Hypothalamus (tissue), 51 donors: ENCODE measurements around the gene ZNRF4.

Source experiments
- DNase-seq, 51 donors: peaks; one replicate each; lab custom pipeline; 2025; lab: John Stamatoyannopoulos, UW

ZNRF4 gene

DNA sequence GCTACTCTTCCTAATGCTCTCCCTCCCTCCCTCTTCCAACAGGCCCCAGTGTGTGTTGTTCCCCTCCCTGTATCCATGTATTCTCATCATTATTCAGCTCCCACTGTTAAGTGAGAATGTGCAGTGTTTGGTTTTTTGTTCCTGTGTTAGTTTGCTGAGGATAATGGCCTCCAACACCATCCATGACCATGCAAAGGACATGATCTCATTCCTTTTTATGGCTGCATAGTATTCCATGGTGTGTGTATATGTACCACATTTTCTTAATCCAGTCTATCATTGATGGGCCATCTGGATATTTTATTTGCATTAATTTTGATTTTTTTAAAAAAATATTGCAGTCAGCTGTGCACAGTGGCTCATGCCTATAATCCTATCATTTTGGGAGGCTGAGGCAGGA is 15.8 kb upstream of the ZNRF4 start:
- no peak for DNase-seq

DNA sequence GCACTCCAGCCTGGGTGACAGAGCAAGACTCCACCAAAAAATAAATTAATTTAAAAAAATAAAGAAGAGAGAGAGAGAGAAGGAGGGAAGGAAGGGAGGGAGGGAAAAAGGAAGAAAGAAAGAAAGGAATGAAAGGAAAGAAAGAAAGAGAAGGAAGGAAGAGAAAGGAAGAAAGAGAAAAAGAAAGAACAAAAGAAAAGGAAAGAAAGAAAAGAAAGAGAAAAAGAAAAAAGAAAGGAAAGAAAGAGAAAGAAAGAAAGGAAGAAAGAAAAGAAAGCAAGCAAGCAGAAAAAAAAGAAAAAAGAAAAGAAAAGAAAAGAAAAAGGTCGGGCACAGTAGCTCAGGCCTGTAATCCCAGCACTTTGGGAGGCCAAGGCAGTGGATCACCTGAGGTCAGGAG is 14.9 kb upstream of the ZNRF4 start:
- DNase-seq: no peak

DNA sequence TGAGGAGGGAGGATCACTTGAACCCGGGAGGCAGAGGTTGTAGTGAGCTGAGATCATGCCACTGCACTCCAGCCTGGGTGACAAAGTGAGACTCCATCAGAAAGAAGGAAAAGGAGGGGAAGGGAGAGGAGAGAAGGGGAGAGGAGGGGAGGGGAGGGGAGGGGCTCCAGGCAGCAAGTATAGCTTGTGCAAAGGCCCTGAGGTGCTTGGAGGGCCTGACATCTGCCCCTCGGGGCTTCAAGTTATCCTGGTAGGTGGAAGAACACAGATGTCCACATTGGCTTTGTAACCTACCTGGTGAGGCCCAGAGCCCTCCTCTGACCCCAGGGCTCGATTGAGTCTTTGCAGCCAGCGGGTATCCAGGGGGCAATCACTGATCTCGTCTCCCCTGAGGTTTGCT is 11.5 kb upstream of the ZNRF4 start:
- DNase-seq: no peak

DNA sequence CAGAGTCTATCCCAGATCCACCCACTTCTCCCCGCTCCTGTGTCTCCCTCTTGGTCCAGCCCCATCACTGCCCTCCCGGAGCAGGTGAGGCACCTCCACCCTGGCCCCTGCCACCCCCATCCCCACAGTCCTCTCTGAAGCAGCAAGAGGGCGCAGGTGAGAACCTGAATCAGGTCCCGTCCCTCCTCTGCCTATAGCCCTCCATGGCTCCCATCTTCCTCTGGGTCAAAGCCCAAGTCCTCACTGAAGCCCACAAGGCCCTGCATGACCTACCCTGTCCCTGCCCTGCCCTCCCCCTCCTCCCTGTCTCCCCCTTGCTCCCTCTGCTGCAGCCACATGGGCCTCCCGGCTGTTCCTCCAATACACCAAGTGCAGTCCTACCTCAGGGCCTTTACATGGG is 10.8 kb upstream of the ZNRF4 start:
- DNase-seq: no peak

DNA sequence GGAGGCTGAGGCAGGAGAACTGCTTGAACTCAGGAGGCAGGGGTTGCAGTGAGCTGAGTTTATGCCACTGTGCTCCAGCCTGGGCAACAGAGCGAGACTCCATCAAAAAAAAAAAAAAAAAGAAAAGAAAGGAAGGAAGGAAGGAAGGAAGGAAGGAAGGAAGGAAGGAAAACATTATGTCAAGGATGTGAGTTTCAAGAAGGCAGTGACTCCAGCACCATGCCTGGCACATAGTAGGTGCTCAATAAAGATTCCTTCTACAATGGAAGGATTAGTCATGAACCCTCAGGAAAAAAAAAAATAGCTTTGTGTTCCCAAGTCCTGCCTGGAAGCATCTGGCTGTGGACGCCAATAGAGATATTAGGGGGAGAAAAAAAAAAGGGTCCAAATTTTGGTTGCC is 10.1 kb upstream of the ZNRF4 start:
- no peak for DNase-seq

DNA sequence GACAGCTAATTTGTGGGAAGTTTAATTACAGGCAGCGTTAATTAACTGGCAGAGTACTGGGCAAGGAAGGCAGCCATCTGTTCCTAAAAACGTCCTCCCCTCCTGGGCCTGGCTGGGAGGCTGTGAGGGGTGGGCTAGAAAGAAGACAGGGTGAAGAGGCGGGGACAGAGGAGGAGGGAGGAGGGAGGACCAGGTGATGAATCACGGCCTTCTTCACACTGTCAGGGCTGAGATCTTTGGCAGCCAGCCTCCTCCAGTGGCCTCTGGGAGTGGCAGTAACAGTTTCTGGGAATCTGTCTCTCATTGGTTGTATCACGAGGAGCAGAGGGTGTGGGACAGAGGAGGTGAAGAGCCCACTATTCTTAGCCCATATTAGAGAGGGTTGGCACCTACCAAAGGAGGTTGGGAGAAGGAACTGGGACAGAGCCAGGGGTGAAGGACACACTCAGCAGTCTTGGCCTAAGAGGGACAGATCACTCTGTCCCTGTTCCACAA is 9.6 kb upstream of the ZNRF4 start:
- peak in 2 of 51 donors; percentile 8 to 21 for DNase-seq

DNA sequence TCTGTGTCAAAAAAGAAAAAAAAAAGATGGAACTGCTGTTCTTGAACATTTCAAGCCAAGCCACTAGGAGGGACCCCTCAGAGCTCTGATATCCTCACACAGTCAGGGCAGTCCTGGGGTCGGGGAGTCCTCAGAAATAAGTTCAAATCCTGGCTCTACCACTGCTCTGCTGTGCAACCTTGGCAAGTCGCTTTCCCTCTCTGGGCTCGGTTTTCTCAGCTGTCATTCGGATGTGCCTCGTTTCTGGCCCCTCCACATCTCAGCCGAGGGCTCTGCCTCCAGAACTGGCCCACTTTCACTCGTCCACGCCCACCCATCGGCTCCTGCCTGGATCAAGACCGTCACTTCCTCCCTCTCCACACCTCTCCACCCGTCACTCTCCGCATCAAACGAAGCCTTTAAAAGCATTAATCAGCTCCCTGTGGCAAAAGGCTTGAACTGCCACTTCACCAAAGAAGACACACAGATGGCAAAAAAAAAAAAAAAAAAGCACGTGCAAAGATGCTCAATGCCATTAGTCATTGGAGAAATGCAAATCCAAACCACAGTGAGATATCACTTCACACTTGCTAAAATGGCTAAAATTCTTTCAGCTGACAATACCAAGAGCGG is 7.4 kb upstream of the ZNRF4 start:
- peak in 1 of 51 donors; percentile 51 for DNase-seq

DNA sequence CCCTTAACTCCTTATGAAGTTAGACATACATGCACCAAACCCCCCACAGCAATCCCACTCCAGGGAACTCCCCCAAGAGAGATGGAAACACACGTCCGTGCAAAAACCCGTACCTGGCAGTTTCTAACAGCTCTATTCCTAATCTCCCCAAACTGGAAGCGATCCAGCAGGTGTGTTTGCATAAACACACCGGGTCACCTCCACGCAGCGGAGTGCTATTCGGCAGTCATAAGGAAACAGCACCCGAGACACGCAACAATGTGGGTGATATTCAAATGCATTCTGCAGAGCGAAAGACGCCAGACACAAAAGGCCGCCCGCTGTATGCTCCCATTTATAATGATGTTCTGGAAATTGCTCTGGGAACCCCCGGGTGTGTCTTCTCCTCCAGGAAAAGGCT is 6.8 kb upstream of the ZNRF4 start:
- no peak for DNase-seq

DNA sequence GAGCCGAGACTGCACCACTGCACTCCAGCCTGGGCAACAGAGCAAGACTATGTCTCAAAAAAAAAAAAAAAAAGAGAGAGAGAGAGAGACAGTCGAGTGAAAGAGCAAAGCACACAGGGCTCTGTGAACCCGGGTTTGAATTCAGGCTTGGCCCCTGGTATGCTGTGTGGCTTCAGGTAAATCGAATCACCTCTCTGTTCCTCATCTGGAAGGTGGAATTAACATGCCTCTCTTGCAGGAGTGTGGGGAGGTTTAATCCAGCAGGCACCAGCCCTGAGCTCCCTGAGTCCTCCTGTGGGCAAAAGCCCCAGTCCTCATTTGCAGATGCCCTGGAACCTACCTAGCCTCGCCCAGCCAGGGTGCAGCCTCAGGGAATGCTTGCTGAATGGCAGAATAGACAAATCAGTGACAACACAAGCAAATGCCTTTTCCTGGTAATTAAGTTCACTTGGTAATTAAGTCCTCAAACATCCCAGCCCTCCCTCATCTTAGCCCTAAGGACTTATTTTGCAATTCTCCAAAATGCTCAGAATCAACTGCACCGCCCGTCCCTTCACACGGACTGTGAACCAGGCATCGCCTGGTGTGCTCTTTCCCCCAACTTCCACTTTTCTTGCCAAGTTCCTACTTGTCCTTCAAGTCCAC is 4.6 kb upstream of the ZNRF4 start:
- no peak for DNase-seq

DNA sequence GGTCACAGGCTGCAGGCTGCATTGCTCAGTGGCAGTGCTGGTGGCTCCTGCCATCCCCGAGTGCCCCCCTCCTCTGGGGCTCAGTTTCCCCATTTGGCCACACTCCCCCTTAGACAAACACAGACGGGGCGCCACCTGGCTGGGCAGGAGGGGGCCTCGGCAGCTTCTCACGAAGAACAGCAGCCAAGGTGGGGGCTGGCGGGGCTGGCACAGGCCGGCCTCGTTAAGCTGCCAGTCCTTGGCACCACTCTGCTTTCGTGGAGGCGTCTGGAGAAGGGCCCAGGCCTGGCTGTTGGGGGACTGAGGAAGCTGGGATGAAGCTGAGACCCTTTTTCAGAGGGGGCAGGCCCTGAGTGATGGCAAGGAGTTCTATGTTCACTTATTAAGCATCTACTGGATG is 3.7 kb upstream of the ZNRF4 start:
- DNase-seq: peak in 24 of 51 donors; percentile 1 to 59 (median 31)

DNA sequence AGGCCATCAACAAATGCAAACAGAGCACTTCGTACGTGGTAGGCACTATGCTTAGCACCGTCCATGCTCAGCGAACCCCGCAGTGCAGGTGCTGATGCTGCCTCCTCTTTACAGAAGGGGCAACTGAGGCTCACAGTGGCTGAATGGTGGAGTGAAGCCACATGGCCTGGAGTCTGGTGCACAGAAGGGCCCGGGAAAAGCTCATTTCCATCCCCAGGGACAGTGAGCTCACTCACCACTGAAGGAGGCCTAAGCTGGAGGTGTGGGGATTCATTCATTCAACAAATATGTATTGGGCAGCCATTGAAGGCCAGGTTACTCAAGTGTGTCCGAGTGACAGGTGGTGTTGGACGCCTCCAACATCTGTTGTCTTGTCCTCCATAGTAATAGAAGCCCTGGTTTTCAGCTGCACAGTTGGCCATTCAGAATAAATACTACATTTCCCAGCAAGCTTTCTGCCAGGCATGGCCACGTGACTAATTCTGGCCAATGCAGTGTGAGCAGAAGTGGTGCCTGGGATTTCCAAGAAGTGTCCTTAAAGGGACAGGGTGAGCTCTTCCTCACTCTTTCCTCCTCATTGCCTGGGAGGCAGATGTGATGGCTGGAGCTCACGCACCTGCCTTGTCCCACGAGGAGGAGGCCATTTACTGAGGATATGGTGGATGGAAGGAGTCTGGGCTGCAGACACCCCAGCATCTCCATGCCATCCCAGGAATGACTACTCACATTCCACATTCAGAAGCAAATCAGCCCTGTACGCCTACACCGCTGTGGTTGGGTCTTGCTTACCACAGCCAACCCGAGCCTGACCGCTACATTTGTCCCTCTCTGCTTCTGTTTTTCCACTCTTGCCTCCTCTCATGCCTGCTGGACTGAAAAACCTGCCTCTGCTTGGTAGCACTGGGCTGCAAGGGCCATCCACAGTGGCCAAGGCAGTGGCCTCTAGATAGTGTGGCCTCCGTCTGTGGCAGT is 2.3 kb upstream of the ZNRF4 start:
- peak in 1 of 51 donors; percentile 6 for DNase-seq

DNA sequence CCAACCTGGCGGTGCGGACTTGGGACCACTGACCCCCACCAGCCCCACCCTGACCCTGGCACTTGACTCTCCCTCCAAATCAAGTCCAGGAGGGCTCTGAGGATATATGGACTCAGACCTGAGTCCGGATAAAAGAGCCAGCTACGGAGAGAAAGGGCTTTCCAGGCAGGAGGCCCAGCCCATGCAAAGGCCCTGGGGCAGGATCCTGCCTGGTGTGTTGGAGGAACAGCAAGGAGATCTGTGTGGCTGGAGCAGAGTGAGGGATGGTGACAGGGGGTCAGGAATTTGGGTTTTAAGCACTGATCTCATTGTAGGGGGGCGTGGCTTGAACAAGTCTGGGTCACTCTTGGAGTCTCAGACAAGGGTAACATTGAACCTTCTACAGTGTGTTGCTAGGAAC is 474 bp upstream of the ZNRF4 start:
- DNase-seq: no peak

DNA sequence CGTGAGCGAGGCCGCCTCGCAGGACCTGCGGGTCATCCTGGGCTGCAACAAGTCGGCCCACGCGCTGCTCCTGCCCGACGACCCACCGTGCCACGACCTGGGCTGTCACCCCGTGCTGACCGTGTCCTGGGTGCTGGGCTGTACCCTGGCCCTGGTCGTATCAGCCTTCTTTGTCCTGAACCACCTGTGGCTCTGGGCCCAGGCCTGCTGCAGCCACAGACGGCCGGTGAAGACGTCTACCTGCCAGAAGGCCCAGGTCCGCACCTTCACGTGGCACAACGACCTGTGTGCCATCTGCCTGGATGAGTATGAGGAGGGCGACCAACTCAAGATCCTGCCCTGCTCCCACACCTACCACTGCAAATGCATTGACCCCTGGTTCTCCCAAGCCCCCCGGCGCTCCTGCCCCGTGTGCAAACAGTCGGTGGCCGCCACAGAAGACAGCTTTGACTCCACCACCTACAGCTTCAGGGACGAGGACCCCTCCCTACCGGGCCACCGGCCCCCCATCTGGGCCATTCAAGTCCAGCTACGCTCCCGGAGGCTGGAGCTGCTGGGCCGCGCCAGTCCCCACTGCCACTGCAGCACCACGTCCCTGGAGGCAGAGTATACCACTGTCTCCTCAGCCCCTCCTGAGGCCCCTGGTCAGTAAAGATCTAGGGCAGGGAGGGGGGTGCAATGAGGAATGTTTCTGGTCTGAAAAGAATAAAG is 1.1 kb downstream of the ZNRF4 start:
- no peak for DNase-seq

DNA sequence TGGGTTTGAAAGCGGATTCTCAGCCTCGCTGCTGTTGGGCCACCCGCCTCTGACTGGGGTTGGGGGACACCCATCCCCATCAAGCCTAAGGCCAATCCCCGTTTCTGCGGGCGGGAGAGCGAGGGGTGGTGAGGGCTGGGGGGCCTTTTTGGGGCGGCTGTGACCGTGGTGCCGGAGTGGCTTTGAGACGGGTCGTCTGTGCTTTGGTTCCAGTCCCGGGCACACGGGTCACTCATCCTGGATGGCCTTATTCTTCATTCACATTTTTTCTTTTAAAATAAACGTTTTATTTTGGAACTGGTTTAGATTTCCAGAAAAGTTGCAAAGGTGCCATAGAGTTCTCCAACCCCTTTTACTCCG is 1.6 kb downstream of the ZNRF4 start:
- DNase-seq: no peak

DNA sequence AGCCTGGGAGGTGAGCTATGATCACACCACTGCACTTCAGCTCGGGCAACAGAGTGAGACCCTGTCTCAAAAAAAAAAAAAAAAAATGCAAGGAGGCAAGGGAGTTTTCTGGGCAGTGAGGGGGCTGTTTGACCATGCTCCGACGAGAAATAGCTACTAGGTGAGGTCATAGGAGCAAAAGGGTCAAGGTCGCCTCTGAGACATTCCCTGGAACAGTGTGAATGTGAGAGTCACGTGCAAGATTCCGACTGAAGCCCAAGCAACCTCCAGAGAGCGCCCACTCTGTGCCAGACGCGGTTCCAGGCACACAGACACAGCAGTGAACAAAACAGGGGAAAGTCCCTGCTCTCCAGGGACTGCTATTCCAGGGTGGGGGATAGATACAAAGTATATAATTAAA is 2.5 kb downstream of the ZNRF4 start:
- DNase-seq: no peak

DNA sequence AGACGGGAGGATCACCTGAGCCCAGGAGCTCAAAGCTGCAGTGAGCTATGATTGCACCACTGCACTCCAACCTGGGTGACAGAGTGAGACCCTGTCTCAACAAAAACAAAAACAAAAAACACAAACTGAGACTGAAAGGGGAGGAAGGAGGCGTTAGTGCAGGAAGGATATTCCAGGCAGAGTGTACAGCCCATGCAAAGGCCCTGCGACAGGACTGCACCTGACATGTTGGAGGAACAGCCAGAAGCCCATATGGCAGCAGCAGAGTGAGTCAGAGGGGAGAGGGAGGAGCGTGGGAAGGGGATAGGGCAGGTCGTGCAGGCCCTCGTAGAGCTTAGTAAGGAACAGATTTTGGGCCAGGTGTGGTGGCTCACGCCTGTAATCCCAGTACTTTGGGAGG is 3.2 kb downstream of the ZNRF4 start:
- no peak for DNase-seq

DNA sequence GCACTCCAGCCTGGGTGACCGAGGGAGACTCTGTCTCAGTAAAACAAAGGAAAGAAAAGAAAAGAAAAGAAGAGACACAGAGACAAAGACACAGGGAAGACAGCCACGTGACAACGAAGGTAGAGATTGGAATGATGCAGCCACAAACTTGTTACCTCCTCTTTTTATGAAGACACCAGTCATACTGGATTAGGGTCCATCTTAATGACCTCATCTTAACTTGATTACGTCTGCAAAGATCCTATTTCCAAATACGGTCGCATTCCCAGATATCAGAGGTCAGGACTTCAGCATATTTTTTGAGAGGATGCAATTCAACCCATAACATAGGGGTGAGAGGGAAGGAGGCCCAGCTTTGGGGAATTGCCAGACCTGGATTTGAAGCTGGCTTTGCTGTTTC is 4.1 kb downstream of the ZNRF4 start:
- no peak for DNase-seq

DNA sequence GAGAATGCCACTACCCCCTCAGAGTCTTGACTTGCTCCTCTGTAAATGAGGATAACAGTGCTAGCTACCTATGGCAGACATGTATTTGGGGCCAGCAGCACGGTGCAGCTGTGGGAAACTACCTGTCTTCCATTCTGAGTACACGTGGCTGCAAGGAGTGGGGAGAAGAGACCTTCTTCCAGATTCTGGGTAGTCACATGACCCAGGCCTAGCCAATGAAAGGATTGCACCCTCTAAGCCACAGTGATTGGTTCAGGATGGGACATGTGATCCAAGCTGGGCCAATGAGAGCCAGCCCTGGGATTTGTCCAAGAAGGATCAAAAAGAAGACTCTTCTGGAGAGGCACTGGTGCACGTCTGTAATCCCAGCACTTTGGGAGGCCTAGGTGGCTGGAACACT is 5.5 kb downstream of the ZNRF4 start:
- no peak for DNase-seq

DNA sequence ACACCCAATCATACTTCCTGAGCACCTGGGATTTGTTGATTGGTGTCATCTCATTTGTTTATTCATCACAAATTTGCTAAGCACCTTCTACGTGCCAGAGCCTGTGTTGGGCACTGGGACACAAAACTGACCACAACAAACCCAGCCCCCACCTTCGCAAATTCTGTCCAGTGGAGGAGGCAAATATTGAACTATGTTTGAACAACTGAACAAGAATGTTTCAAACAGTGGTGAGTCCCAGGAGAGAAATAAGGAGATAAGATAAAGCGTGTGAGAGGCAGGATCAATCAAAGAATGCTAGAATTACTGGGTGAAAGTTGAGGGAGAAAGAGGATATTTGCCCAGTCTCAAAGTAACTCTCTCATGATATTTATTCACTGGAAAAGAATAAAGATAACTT is 8.7 kb downstream of the ZNRF4 start:
- no peak for DNase-seq

DNA sequence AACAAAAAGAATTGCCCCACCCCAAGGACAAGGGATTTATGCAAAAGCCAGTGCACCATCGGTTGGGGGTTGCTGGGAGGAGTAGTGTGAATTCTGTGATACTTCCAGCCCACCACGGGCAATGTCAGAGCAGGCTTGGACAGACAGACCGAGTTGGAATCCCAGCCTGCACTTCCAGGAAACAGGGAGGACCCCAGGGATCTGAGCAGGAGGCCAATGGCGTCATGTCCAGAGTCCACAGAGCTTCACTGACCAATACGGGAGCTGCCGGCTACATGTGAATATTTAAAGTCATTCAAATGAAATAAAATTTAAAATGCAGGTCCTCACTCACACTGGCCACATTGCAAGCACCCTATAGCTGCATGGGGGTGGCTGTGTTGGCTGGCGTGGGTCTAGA is 10.9 kb downstream of the ZNRF4 start:
- DNase-seq: no peak

DNA sequence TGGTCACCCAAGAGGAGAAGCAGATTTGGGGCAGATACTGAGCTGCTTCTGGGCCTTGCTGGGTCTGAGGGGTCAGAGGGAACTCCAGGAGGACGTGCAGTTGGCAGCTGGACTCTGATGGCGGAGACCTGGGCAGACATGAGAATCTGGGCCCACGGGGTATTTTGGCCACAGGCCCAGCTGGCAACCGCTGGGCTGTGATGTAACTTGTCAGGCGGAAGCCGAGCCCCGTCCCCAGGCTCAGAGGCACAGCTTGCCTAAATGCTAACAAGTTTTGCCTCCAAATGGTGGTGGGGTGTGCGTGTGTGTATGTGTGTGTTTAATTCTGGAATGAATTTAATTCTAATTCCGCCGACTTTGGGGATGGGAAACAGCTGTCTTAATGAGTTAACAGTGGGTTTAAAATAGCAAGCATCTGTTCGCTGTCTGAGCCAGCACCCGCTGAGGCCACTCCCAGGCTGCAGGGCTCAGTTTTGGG is 11.6 kb downstream of the ZNRF4 start:
- DNase-seq: peak in 10 of 51 donors; percentile 4 to 17 (median 8)
